SW 1271 (cell line): ENCODE data around the gene RGS6.

Experiments used
- DNase-seq, 2 experiments: peaks; one replicate each; lab custom pipeline; 2025; lab: John Stamatoyannopoulos, UW

The RGS6 gene

DNA sequence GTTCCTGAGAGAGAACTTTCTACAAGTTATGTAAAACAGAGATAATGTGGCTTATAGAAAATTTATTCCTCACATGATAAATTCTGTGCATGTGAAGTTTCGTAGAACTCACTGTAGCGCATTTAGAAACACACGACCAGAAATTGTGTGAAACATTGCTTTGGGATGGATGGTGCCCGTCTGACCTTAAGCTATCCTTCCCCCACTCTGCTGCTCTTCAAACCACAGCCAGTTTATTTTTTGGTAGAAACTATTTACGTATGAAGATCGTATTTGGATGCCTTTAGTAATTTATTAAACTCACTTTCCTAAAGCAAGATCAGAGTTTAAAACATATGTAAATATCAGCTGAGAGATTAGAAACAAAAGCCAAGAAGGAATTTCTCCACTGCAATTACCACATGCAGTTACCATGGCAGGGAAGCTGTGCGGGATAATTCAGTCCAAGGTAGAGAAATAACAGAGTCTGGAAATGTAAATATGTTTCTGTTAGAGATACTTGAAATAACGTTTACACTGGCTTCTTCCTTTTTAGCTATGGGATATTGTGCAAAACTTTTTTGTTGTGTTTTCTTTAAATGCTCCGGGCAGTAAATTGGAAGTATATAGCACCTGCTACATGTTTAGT lies 382.7 kb downstream of the RGS6 start:
- DNase-seq, result no peak

DNA sequence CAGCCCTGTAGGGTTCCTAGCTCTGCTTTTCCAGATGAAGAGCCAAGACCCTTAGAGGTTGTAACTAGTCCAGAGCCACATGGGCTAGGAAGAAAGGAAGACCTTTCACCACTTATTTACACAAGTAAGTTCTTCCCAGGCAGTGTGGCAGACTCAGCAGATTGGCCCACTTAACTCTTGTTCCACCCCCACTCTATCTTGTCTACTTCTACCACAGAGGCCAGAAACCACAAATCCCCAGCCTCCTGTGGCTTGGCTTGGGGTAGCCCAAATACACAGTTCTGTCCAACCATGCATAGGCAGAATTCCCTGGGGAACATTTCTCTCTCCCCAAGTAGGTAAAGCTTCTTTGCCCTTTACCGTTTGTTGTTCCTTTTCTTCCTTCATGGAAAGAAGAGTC lies 383.5 kb downstream of the RGS6 start:
- no peak for DNase-seq

DNA sequence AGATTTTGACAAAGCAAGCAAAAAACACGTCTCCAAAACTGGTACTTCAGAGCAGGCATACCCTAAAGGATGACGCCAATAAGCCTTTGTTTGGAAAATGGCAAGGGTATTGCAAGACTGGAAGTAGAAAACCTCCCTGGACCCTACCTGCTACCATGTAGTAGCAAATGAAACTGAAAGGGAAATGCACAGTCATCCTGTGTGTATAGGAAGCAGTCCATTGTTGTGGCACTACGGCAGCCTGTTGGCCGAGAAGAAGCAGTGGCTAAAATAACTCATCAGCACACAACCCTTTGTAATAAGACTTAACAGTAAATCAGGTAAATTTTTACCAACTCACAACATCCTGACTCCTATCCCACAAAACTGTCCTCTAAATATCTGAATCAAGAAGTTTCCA lies 386.4 kb downstream of the RGS6 start:
- DNase-seq, result no peak

DNA sequence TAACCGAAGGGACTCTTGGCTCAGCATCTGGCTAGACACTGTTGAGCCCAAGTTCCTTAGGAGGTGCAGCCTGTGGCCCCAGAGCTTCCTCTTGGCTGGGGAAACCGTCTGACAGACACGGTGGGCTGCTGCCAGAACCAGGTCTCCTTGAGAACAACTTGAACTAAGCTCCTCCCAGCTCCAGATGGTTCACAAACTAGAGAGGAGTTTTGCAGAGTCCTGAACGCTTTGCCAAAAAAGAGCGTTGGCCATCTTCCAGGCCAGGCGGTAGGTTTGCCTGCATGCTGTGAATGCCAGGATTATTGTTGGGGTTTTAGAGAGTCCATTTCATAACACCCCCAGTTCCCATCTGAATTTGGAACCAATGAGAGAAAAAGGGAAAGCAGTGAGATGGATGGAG lies 399.8 kb downstream of the RGS6 start:
- DNase-seq, result no peak

DNA sequence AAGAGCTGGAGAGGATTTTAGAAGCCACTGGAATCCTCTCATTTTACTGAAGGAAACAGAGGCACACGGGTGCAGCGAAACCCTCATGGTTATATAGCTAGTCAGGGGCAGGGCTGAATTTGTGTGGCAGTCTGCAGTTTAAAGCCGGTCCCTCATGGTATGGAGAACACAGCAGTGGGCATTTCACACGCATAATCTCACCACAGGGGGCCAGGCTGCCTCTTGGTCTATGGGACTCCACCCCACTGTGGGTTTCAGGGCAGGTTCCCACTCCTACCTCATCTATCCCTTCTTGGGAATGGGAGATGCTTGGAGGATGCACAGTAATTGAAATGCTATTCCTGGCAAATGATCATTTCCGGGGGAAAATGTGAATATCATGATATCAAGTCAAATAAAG lies 400.6 kb downstream of the RGS6 start:
- no peak for DNase-seq

DNA sequence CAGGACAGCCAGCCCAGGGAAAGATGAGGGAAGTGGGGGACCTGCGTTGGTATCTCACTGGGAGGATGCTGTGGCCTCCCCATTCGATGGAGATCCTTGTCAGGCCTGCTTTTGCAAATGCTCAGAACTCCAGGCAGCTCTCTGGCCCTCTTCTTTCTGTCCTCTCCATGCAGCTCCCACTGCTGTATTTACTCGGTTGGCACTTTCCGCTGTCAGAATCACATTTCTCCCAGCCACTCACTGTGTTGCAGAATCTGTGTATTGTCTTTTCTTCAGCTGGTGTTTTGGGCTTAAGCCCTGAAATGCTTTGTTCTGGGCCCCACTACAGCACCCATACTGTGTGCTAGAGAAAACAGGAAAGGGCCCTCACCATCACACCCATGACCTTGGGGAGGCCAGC lies 401.1 kb downstream of the RGS6 start:
- no peak for DNase-seq

DNA sequence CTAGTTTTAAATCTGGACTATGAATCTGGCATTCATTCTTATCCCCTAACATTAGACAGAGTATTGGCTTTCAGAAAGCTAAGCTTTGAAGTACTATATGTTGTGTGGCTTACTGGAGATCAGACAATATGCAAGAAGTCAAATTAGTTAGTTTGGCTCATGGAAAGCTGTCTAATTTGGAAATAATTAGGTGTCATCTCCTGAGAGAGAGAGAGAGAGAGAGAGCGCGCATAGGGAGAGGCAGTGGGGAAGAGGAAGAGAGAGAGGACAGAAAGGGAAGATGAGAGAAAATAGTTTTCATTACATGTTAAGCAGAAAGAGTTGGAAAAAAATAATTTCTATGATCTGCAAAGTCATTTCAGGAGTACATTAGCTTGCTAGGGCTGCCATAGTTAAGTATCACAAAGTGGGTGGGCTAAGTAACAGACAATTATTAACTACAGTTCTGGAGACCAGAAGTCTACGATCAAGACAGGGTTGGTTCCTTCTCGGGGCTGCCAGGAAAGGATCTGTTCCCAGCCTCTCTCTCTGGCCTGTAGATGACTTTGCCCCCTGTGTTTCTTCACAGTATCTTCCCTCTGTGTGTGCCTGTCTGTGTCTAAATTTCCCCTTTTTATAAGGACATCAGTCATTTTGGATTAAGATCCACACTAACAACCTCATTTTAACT lies 404.2 kb downstream of the RGS6 start:
- DNase-seq, result no peak

DNA sequence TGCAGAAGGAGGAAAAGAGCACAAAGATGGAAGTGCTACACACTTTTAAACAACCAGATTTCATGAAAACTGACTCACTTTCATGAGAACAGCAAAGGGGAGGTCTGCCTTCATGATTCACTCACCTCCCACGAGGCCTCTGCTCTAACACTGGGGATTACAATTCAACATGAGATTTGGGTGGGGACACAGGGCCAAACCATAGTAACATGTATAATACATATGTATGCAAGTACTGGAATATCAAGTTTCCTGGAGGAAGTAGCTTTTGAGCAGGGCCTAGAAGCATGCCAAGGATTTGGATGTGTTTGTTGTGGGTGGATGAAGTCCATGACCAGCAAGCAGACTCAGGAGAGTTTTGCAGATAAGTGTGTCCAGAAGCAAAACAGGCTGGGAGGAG lies 409.0 kb downstream of the RGS6 start:
- no peak for DNase-seq

DNA sequence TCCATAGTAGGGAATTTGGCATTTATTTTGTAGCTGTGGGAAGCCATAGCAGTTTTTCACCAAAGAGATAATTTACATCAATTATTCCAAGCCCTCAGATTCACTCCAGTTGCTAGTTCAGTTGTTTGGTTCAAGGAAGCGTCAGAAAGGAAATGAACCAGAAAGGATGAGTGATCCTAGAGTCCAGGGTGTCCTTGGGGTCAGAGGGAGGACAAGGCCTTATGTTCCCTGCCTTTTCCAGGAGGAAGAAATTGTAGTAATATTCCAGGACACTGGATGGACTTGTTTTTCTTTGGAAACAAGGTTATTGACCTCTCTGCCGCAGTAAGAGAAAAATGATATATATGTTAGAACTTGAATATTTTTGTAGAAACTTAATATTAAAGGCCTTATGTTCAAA lies 409.5 kb downstream of the RGS6 start:
- no peak for DNase-seq

DNA sequence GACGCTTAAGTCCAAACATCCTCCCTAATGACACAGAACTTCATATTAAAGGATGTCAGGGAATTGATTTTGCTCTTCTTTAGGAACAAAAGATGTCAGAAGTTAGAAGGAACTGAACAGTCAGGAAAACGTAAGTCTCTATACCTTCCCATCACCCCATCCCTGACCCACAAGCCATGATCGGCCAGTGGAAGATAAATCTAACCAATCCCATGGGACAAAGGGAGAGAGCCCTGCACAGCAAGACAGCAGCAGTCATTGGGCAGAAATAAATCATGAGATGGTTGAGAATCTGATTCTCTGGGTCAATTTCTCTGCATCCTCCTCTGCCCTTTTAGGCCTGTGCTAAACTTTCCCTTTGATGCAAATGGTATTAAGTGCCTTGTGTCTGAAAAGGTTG lies 414.9 kb downstream of the RGS6 start:
- no peak for DNase-seq

DNA sequence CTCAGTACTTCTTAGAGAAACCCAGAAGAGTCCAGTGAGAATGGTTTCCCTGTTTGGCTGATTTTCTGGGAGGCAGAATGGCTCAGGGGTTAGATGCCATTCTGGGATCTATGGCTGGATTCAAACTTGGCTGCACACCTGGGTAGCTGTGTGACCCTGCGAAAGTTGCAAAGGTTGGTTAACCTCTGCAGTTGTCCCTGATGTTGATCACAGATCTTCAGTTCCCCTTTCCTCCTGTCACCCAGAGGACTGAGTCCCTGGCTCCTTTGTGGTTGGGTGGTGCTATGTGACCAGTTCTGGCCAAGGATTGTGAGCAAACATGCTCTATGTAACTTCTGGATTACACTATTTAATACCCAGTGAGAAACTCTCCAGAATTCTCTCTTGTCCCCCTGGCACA lies 418.0 kb downstream of the RGS6 start:
- DNase-seq, result no peak

DNA sequence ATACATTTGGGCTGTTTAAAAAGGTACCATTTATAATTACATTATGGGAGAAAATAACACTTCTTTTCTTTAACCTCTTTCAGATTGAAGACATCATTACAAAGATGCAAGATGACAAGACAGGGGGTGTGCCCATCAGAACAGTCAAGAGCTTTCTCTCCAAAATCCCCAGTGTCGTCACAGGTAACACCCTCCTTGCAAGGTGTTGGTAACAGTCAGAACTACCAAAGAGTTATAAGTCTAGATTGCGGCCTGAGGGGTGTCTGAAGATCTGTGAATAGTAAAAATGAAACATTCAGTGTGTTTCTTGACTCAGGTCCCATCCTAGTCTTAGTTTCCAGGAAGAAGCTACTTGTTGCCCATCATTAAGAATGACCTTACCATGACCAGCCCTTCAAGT lies 419.8 kb downstream of the RGS6 start:
- no peak for DNase-seq

DNA sequence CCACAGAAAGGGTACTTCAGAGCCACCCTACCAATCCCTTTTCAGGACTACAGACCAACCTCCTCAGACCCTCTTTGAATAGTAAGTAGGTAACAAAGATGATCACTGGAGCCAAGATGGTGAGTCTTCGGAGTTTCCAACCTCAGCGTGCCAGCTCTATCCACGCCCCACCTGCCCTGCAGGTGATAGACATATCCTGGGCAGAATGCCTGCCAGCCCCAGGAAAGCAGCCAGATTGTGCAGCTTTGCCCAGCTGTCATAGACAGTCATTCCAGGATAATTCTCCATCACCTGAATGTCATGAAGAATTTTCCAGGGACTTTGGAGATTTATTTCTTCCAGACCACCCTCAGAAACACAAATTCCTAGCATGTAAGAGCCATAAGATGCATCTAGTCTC lies 434.4 kb downstream of the RGS6 start:
- no peak for DNase-seq

DNA sequence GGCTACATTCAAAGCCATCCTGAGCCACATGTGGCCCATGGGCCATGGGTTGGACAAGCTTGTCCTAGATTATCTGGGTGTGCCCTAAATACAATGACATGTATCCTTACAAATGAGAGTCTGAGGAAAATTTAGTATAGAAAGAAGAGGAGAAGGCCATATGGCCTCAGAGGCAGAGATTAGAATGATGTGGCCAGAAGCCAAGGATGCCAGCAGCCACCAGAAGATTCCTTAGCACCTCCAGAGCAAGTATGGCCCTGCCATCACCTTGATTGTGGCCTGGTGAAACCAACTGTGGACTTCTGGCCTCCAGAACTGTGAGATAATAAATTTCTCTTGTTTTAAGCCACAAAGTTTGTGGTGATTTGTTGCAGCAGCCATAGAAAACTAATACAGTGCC lies 436.9 kb downstream of the RGS6 start:
- DNase-seq, result no peak

DNA sequence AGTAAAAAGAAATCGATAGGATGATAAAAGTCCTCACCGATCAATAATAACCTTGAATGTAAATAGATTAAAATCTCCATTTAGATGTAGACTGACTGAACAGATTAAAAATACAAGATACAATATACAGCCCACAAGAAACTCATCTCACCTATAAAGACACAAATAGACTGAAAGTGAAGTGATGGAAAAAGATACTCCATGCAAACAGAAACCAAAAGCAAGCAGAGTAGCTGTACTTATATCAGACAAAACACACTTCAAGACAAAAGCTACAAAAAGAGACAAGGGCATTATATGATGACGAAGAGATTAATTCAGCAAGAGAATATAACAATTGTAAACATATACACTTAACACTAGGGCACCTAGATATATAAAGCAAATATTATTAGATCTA lies 444.8 kb downstream of the RGS6 start:
- no peak for DNase-seq

DNA sequence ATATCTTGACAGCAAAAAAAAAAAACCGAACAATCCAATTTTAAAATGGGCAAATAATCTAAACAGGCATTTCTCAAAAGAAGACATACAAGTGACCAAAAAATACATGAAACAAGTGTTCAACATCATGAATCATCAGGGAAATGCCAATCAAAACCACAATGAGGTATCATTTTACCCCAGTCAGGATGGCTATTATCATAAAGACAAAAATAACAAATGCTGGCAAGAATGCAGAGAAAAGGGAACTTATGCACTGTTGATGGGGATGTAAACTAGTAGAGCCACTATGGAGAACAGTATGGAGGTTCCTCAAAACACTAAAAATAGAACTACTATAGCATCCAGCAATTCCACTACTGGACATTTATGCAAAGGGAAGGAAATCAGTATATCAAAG lies 448.2 kb downstream of the RGS6 start:
- DNase-seq, result no peak

DNA sequence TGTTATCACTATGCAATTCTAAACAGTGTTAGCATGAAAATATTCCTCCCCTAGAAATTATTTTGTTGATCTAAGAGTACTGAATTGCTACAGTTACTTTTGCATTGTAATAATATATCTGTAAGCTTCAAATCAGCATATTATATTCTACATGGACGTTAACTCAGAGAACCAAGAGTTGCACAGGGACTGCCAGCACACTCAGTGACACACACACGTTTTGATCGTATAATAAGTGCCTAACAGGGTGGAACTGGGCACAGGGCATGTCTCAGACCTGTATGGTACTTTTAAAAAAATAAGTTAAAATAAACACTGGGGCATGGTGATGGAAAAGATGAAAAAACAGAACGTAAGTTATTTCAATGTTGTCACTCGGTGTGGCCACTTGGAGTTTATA lies 451.6 kb downstream of the RGS6 start:
- no peak for DNase-seq

DNA sequence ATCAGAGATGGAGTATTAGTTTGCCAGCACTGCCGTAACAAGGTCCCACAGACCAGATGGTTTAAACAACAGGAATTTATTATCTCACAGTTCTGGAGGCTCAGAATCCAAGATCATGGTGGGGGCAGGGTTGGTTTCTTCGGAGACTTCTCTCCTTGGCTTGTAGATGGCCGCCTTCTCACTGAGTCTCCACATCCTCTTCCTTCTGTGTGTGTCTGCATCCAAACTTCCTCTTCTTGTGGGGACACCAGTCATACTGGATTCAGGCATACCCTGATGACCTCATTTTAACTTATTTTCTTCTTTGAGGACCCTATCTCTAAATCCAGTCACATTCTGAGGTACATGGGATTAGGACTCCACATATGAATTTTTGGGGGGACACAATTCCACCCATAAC lies 455.5 kb downstream of the RGS6 start:
- DNase-seq, result no peak

DNA sequence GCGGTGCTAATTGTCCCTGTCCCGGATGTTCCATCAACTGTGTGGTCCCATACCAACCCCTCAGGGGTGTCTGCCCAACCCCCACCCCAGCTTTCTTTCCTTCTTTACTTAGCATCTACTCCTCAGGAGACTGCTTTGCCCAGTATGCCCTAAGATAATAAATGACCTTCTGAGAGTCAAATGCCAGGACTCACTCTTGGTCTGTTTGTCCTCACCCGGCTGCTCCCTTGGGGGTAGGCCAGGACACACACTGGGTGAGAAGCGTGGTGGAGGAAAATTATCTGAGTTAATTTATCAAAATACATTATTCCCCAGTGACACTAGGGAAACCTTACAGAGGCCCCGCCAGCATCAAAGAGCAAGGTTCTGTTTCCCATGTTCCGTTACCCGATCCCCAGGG lies 457.0 kb downstream of the RGS6 start:
- DNase-seq, result no peak

DNA sequence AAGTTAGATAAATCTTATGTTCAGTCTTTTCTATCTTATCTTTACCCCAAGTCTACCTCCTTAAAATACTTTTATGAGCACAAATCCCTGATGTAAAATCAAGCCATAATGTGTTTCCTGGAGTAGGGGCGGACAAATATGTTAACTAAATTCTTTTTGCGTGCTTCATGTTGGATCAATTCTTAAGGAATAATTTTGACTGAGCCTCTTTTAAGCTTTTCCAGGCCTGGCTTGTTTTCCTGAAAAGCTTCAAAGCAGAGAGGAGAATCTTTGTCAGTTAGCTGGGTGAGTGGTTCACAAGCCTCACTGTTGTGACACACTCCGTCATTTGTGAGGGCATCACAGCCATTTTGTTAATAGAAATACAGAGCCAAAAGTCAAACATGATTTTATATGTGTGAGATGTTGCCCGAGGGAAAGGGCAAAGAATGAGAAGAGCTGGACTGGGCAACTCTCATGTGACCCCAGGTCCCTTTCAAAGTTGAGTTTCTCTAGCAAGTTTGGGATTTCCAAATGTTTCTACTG lies 468.9 kb downstream of the RGS6 start:
- no peak for DNase-seq

DNA sequence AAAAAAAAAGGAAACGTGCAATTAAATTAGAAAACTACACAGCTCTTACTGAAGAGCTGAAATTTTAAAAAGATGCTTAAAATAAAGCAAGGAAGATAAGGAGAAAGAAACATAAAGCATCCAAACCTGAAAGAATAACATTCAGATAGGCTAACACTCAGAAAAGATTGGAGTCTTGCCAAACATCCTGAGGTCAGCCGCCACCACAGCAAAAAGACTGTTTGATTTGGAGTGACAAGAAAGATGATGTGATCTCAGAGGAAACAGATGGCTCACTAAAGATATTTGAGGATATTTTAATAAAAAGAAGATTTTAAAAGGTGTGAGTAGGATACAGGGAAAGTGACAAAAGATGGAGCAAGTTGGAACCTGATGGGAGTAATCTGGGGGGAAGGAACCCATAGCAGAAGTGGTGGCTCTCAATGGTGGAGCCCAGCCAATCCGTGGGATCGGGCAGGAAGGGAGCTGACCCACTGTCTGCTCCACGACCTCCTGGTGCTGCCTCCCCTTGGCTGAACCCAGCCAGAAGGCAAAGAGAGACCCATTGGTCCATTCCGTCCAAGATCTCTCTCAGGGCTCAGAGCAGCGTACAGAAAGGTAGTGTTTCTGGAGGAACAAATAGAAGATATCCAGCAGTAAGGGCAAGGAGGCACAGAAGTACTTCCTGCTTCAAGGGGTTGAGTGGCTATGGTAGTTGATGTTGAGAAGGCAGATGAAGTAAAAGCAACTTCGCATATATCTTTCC lies 469.6 kb downstream of the RGS6 start:
- no peak for DNase-seq

DNA sequence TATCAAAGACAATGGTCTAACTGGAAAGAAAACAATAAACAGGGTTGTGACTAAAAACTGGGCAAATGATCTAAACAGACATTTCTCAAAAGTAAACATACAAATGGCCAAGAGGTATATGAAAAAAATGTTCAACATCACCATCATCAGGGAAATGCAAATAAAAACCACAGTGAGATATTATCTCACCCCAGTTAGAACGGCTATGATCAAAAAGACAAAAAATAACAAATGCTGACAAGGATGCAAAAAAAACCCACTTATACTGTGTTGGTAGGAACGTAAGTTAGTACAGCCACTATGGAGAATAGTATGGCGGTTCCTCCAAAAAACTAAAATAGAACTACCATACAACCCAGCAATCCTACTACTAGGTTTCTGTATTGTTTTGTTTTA lies 470.1 kb downstream of the RGS6 start:
- no peak for DNase-seq

DNA sequence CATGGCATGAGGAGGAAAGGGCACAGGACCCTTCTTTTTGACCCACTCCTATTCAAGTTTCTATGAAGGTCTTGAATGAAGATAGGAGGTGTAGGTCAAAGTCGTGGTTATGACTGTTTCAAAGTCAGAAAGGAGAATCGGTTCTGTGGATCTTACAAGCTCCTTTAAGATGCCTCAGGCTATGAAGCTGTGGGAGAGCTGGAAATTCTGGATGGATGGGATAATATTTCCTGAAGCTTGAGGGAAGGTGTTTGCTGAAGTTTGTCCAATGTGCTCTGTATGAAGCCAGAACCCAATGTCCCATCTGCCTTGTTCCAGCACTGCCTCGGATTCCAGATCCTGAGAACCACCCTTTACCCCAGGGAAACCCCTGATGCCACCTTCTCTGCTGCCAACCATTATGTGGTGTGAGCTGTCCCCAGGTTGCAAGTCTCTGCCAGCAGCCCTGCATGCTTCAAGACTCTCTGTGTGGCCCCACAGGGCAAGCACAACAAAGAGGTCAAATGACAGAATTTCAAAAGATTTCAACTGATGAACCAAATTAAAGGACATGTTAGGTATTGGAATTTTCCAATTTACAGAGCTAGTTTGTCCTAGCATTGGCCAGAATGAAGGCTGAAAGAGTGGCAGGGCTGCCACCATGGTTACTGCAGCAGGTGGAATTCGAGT lies 472.0 kb downstream of the RGS6 start:
- DNase-seq, result no peak
